ENCODE results near the gene RAB5IF.

RAB5IF gene

GRCh38 chr20:36647196-36648121, 41.9 kb downstream of the RAB5IF start:
- no peak for TF ChIP-seq ZNF274 (IDR thresholded peaks at IDR 0.05; ENCODE audit: low read depth, low read length)
- no peak overlapping the region for H3K4me3 ChIP-seq (ENCODE audit: low read length)

GRCh38 chr20:36653456-36653855, 47.9 kb downstream of the RAB5IF start:
- no peak overlapping the region for H3K4me3 ChIP-seq (ENCODE audit: low read length)
- TF ChIP-seq ZNF274 (IDR thresholded peaks at IDR 0.05; ENCODE audit: low read depth, low read length): no peak

- TF ChIP-seq ZNF274 (IDR thresholded peaks at IDR 0.05; ENCODE audit: low read depth, low read length): no peak
- no peak overlapping the region for H3K4me3 ChIP-seq (ENCODE audit: low read length)
Observed at GRCh38 chr20:36654506-36654905, 48.9 kb downstream of the RAB5IF start.

- TF ChIP-seq ZNF274 (IDR thresholded peaks at IDR 0.05; ENCODE audit: low read depth, low read length): no peak
- no peak overlapping the region for H3K4me3 ChIP-seq (ENCODE audit: low read length)
Observed at GRCh38 chr20:36655004-36655403, 49.4 kb downstream of the RAB5IF start.

- no peak overlapping the region for H3K4me3 ChIP-seq (ENCODE audit: low read length)
- TF ChIP-seq ZNF274 (IDR thresholded peaks at IDR 0.05; ENCODE audit: low read depth, low read length): no peak
Observed at GRCh38 chr20:36656733-36657132, 51.2 kb downstream of the RAB5IF start.

GRCh38 chr20:36658300-36658699, 52.7 kb downstream of the RAB5IF start:
- H3K4me3 ChIP-seq (ENCODE audit: low read length): no peak overlapping the region
- no peak for TF ChIP-seq ZNF274 (IDR thresholded peaks at IDR 0.05; ENCODE audit: low read depth, low read length)

Data from GM08714 (cell line).